Mucosa of descending colon (tissue), 3 donors: ENCODE results near the gene FBXO24. TPM values are rescaled to one million over a fixed set of nuclear protein-coding genes. Genes with fewer than 3 reads are reported as not detected.

Source experiments
- ATAC-seq: fragments of 200-7000 bp; cut with Tn5 transposase; one replicate; pipeline ENCODE4 v1.9.1; 2020; ENCODE audit warnings: mild to moderate bottlenecking, moderate library complexity
- DNase-seq, 3 donors: peaks; one replicate each; pipeline ENCODE4 v3.0.0-alpha.2; 2020
- H3K36me3 ChIP-seq: fragments of 200-600 bp; one replicate; pipeline ENCODE4 v1.8.0; 2021; ENCODE audit warnings: low read depth, mild to moderate bottlenecking
- H3K4me1 ChIP-seq: fragments of 200-600 bp; one replicate; pipeline ENCODE4 v1.8.0; 2021; ENCODE audit warnings: low read depth, mild to moderate bottlenecking
- H3K4me3 ChIP-seq: fragments of 200-600 bp; one replicate; pipeline ENCODE4 v1.8.0; 2021; ENCODE audit warnings: mild to moderate bottlenecking
- H3K9me3 ChIP-seq: fragments of 200-600 bp; one replicate; pipeline ENCODE4 v1.8.0; 2021; ENCODE audit warnings: mild to moderate bottlenecking
- CTCF ChIP-seq: fragments of 200-600 bp; IDR thresholded peaks from one replicate; pipeline ENCODE4 v1.8.0; 2022; ENCODE audit warnings: antibody characterized with exemption, mild to moderate bottlenecking
- intact Hi-C, 2 donors: fragments of 100-400 bp; cut with DNase I in 1 of 2; cut with micrococcal nuclease in 1 of 2; formaldehyde crosslinking; loops; one replicate each; pipeline versions ENCODE4 v1.11.0 to v1.11.1; 2022; cut with DNase I, micrococcal nuclease
- total RNA-seq, 3 donors: library from RNA; stranded (reverse); fragmentation: NEBNext Ultra II Directional in 2 of 3; extraction: Animal tissue kit (Norgen Biotek cat#: 25700) in 2 of 3; gene quantifications; one replicate each; pipeline versions ENCODE4 v1.2.1 to v1.2.4, GENCODE V29; 2021 to 2023
- donor health status: DM: no; HTN: no; CAD: no; lungs with moderate emphysema.
- donor health status: DM: no; HTN: no; CAD: no.
- donor health status: DM: no; HTN: yes; CAD: no.

FBXO24 gene
- total RNA-seq, 3 donors from 2014 or later = 0.48 to 1.1 (median 0.66) TPM

- ATAC-seq (peak; percentile 2), DNase-seq (peak in 1 of 3 donors; percentile 27)
- Histone ChIP-seq H3K36me3 (no peaks in the 10 kb centered on the region), H3K4me3 (peak overlapping the region; percentile 31), H3K4me1 (no peaks in the 10 kb centered on the region), H3K9me3 (no peaks in the 10 kb centered on the region)
- no peak for TF ChIP-seq CTCF
- intact Hi-C loops = no loop called here
Observed at GRCh38 chr7:100612730-100613390, 26.7 kb downstream of the FBXO24 start.

- no peaks in the 10 kb centered on the region for H3K36me3 ChIP-seq
- no peaks in the 10 kb centered on the region for H3K4me1 ChIP-seq
- no peak overlapping the region for H3K4me3 ChIP-seq
- H3K9me3 ChIP-seq = no peaks in the 10 kb centered on the region
- DNase-seq (peak in 1 of 3 donors; percentile 63), ATAC-seq (no peak)
- TF ChIP-seq CTCF = no peak
- intact Hi-C loops = no loop called here
Observed at GRCh38 chr7:100613412-100614175, 27.5 kb downstream of the FBXO24 start.

- ATAC-seq = no peak
- Histone ChIP-seq H3K9me3 (no peaks in the 10 kb centered on the region), H3K4me3 (no peak overlapping the region), H3K36me3 (no peaks in the 10 kb centered on the region), H3K4me1 (no peaks in the 10 kb centered on the region)
- intact Hi-C loops = no loop called here
- DNase-seq = no peak
- no peak for TF ChIP-seq CTCF
Observed at GRCh38 chr7:100614308-100614861, 28.3 kb downstream of the FBXO24 start.

- TF ChIP-seq CTCF = no peak
Observed at GRCh38 chr7:100620239-100620638, 34.1 kb downstream of the FBXO24 start.

GRCh38 chr7:100620804-100621203, 34.7 kb downstream of the FBXO24 start:
- Histone ChIP-seq H3K4me1 (no peaks in the 10 kb centered on the region), H3K4me3 (no peak overlapping the region), H3K36me3 (no peaks in the 10 kb centered on the region), H3K9me3 (no peaks in the 10 kb centered on the region)
- intact Hi-C loops = no loop called here
- ATAC-seq (no peak), DNase-seq (no peak)
- TF ChIP-seq CTCF = no peak

More at GRCh38 chr7:100620239-100620638, 34.1 kb downstream of the FBXO24 start:
- no peak overlapping the region for H3K4me3 ChIP-seq
- no peaks in the 10 kb centered on the region for H3K9me3 ChIP-seq
- H3K4me1 ChIP-seq = no peaks in the 10 kb centered on the region
- DNase-seq = no peak
- no peaks in the 10 kb centered on the region for H3K36me3 ChIP-seq
- intact Hi-C loops = no loop called here
- no peak for ATAC-seq
